Mesodermal cell (in vitro differentiated cells): ENCODE measurements around the gene DYNLRB1.

ENCODE experiments used
- H3K27ac ChIP-seq: 2 replicates; pipeline ENCODE4 v1.7.0; 2013; ENCODE audit warnings: mild to moderate bottlenecking, low read depth, low read length, moderate library complexity; ENCODE audit not compliant: severe bottlenecking
- H3K36me3 ChIP-seq: 2 replicates; pipeline ENCODE4 v1.7.1; 2013; ENCODE audit warnings: mild to moderate bottlenecking, low read length, moderate library complexity; ENCODE audit not compliant: control insufficient read depth, insufficient read depth
- H3K4me1 ChIP-seq: one replicate; pipeline ENCODE4 v1.7.1; 2013; ENCODE audit warnings: mild to moderate bottlenecking, low read length; ENCODE audit not compliant: insufficient read depth, control insufficient read depth, poor library complexity, severe bottlenecking
- H3K4me3 ChIP-seq: 2 replicates; pipeline ENCODE4 v1.7.0; 2013; ENCODE audit warnings: low read length, control low read depth, mild to moderate bottlenecking; ENCODE audit not compliant: insufficient read depth, poor library complexity, severe bottlenecking; ENCODE audit errors: extremely low read depth
- H3K9me3 ChIP-seq: 2 replicates; pipeline ENCODE4 v1.7.1; 2013; ENCODE audit warnings: mild to moderate bottlenecking, low read length, moderate library complexity; ENCODE audit not compliant: control insufficient read depth
- WGBS, 2 experiments: methylation state at CpG; one replicate each; pipeline ENCODE4 v1.1.5; 2013; ENCODE audit warnings: missing lambda C conversion rate in 2 of 2; ENCODE audit not compliant: insufficient coverage in 2 of 2; 5-methylcytosine and 5-hydroxymethylcytosine counted together

The DYNLRB1 gene

DNA sequence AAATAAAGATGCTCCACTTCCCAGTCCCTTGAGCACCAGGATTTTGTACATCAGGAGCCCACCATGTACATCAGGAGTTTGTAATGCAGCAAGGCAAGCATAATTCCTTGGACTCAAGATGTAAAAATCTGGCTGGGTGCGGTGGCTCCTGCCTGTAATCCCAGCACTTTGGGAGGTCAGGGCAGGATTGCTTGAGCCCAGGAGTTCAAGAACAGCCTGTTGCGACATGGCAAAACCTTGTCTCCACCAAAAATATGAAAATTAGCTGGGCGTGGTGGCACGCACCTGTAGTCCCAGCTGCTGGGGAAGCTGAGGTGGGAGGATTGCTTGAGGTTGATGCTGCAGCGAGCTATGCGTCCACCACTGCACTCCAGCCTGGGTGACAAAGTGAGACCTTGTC is 26.2 kb downstream of the DYNLRB1 start:
- Histone ChIP-seq H3K4me3 (no peak overlapping the region), H3K36me3 (peaks cover 35% of the 10 kb centered on the region), H3K9me3 (no peaks in the 10 kb centered on the region), H3K4me1 (no peaks in the 10 kb centered on the region), H3K27ac (no peak overlapping the region)
- 89 to 93% methylated on average over 5 to 6 of the region's 6 CpGs for WGBS, 2 experiments

DNA sequence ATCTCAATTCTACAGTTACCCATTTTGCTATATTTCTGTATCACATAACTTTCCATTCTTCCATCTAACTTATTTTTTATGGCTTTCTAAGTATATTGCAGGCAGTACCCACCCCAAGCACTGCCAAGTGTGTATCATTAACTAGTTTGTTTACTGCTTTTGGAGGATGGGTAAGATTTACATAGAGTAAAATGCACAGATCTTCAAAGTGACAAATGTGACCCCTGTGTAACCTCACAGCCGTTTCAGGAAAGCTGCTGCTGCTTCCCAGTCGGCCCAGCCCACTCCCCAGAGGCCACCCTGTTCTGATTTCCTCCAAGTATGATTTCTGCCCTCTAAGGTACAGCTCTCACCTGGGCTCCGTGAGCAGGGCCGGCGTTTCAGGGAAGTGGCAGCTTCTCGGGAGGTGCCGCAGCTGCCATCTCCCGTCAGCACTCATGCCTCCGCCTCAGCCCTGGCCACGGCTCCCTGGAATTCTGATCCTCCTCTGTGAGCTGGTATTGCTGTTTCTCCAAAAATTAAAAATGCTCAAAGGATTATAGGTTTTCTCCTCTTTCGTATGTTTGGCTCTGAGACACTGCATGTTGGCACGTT is 27.3 kb downstream of the DYNLRB1 start:
- 90 to 93% methylated on average over 10 of the region's 12 CpGs for WGBS, 2 experiments
- no peak overlapping the region for H3K27ac ChIP-seq
- H3K36me3 ChIP-seq: peaks cover 31% of the 10 kb centered on the region
- H3K9me3 ChIP-seq: no peaks in the 10 kb centered on the region
- no peaks in the 10 kb centered on the region for H3K4me1 ChIP-seq
- no peak overlapping the region for H3K4me3 ChIP-seq

DNA sequence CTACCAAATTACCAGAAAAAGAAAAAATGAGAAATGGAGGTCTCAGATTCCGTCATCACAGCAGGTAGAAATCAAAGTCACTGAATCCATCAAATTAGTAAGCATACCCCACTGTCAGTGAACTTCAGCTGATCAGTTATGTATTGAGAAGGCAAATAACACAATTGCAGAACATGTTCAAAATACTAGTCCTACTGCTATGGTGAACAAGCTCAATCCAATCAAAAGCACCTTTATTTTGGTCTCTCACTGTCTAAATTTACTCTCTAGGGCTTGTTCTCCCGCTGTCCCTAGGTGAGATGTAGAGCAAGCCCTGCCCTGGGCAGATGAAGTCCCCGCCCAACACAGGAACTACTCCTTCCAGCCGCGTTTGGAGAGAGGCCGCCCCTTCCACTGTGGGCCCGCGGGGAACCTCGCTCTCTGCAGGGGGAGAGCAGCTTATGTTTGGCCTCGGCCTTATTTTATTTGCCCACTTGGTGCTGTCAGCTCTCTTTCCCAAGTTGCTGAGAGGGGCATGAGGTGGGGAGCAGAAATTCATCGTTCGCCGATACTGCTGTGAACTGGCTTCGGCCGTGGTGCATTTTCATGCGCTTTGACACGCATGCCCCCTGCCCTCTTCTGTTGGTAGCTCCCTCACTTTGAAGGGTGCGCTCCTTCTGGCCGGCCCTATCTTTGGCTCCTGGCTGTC is 28.0 kb downstream of the DYNLRB1 start:
- 49 to 65% methylated on average over 14 to 16 of the region's 19 CpGs for WGBS, 2 experiments
- Histone ChIP-seq H3K27ac (no peak overlapping the region), H3K36me3 (peaks cover 25% of the 10 kb centered on the region), H3K9me3 (no peaks in the 10 kb centered on the region), H3K4me3 (no peak overlapping the region), H3K4me1 (no peaks in the 10 kb centered on the region)

DNA sequence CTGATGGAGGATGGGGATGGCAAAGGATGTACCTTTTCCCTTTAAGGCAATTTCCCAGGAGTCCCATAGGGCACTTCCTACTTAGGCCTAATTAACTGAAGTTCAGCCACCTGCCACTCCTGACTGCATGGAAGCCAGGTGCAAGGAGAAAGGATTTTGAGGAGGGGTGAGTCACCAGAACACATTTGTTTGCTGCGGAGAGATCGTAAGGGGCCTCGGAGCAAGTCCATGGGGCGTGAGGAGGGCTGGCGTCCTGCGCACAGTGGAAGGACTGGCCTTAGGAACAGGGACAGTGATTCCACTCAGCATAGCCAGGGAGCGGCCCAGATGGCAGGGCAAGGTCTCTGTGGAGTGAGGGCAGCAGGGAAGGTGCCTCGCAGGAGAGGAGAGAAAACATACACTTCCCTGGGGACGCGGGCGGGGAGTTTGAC is 30.5 kb downstream of the DYNLRB1 start:
- H3K4me1 ChIP-seq: no peaks in the 10 kb centered on the region
- H3K4me3 ChIP-seq: no peak overlapping the region
- H3K36me3 ChIP-seq: peaks cover 2% of the 10 kb centered on the region
- H3K9me3 ChIP-seq: no peaks in the 10 kb centered on the region
- WGBS, 2 experiments: 90 to 91% methylated on average over 11 of the region's 11 CpGs
- H3K27ac ChIP-seq: no peak overlapping the region

DNA sequence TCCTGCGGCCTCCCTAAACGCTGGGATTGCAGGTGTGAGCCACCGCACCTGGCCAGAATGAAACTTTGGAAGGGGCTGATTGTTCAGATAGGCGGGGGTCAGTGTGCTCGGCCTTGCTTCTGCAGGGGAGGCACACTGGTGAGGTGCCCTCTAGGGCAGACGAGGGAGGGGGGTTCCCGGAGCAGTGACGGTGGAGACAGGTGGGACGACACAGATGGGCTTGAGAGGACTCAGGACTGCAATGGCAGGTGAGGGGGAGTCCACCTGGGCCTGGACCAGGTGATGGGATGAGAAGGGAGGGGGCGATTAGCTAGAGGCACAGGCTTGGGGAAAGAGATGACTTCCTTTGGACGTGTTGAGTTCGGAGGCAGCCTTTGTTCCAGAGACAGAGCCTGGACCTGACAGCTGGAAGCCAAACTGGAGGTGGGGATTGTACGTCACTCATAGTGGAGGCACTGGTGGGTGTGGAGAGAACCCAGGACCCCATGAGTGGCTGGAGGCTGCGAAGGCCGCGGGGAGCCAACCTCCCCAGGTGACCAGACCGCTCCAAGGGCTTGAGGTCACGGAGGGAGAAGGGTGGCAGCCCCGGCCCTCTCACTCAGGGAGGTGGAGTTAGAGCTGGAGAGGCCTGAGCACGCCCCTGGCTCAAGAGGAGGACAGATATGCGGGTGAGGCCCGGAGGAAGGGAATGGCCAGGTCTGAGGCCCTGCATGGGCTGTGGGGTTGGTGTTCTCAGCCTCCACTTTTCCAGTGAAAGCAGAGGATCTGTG is 31.8 kb downstream of the DYNLRB1 start:
- WGBS, 2 experiments: 93 to 94% methylated on average over 17 to 21 of the region's 22 CpGs
- H3K27ac ChIP-seq: no peak overlapping the region

DNA sequence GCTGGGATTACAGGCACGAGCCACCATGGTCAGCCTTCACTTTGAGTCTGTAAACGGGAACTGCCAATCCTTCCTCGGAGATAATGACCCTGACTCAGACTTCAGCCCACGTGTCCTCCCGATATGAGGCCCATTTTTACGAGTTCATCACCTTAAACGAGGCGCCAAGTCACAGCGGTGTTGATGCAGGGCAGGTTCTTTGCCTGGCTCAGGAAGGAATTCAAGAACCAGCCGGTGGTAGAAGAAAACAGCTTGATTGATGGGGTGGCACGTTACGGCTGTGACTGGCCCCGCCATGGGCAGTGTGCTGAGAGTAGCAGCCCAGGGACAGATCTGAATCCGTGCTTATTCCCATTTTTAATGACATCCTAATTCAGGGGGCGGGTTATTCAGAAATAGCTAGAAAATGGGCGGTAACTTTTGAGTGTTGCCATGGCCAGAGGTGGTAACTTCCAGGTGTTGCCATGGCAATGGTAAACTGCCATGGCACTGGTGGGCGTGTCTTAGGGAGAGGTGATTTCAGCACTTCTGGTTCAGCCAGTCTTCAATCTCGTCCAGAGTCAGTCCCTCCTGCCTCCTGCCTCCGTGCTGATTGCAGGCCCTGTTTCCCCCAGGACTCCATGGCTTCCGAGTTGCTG is 33.2 kb downstream of the DYNLRB1 start:
- WGBS, 2 experiments: 73 to 79% methylated on average over 14 to 19 of the region's 20 CpGs
- no peak overlapping the region for H3K27ac ChIP-seq

More for the DNA sequence above, 31.8 kb downstream of the DYNLRB1 start:
- Histone ChIP-seq H3K9me3 (no peaks in the 10 kb centered on the region), H3K4me1 (no peaks in the 10 kb centered on the region), H3K36me3 (no peaks in the 10 kb centered on the region), H3K4me3 (no peak overlapping the region)

DNA sequence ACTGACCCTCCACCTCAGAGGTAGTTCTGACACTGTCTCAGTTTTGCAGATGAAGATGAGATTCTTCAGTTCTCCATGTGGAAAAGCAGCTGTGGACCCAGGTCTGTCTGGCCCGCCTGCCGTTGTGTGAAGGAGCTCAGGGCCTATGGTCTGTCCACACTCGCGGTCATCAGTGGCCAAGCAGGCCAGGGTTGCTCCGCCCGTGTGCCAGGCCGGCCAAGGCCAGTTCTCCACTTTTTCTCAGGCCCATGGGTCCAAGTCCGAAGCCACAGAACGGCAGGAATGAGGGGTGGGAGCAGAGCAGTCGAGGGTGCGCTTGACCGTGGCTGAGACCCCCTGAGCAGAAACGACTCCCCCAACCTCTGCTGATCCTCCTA is 33.7 kb downstream of the DYNLRB1 start:
- Histone ChIP-seq H3K27ac (no peak overlapping the region), H3K4me1 (no peaks in the 10 kb centered on the region), H3K9me3 (no peaks in the 10 kb centered on the region), H3K36me3 (no peaks in the 10 kb centered on the region), H3K4me3 (no peak overlapping the region)
- 89 to 97% methylated on average over 12 to 13 of the region's 13 CpGs for WGBS, 2 experiments

More for the DNA sequence above, 33.2 kb downstream of the DYNLRB1 start:
- Histone ChIP-seq H3K36me3 (no peaks in the 10 kb centered on the region), H3K4me3 (no peak overlapping the region), H3K4me1 (no peaks in the 10 kb centered on the region), H3K9me3 (no peaks in the 10 kb centered on the region)

DNA sequence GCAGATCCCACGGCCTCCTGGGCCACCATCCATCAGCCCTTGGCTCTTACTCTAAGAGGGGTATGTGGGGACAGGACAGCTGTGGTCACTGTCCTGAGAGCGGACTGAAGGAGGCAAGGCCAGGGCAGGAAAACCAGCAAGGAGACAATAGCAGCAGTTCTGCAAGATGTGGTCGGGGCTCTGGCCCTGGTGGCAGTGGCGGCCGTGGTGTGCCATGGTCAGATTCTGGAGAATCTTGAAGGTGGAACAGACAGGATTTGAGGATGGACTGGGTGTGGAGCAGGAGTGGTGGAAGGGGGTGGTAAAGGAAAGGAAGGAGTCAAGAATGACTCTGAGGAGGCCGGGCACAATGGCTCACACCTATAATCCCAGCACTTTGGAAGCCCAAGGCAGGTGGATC is 36.3 kb downstream of the DYNLRB1 start:
- Histone ChIP-seq H3K9me3 (no peaks in the 10 kb centered on the region), H3K27ac (no peak overlapping the region)
- WGBS, 2 experiments: 96 to 100% methylated on average over 5 to 6 of the region's 6 CpGs

DNA sequence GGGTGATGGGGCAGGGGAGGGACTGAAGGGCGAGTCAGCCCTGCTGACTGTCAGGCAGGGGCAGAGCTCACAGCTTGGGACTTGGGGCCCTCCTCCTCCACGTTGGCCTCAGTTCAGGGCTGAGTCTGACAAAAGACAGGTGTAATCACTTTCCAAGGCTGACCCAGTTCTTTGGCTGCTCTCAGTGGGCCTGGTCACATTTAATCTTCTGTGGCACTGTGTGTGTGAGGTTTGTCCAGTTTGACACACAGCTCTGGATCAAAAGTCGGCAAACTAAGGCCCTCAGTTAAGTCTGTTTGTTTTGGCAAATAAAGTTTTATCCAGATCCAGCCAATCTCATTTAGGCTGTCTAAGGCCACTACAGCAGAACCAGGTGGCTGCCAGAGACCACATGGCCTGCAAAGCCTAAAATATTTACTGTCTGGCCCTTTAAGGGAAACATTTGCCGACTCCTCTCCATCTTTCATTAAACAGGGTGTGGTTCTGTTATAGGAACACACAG is 37.2 kb downstream of the DYNLRB1 start:
- no peak overlapping the region for H3K27ac ChIP-seq
- no peaks in the 10 kb centered on the region for H3K4me1 ChIP-seq
- 56 to 79% methylated on average over 2 to 3 of the region's 4 CpGs for WGBS, 2 experiments
- H3K4me3 ChIP-seq: no peak overlapping the region
- no peaks in the 10 kb centered on the region for H3K9me3 ChIP-seq
- no peaks in the 10 kb centered on the region for H3K36me3 ChIP-seq

More for the DNA sequence above, 36.3 kb downstream of the DYNLRB1 start:
- no peaks in the 10 kb centered on the region for H3K36me3 ChIP-seq
- no peak overlapping the region for H3K4me3 ChIP-seq
- H3K4me1 ChIP-seq: no peaks in the 10 kb centered on the region

DNA sequence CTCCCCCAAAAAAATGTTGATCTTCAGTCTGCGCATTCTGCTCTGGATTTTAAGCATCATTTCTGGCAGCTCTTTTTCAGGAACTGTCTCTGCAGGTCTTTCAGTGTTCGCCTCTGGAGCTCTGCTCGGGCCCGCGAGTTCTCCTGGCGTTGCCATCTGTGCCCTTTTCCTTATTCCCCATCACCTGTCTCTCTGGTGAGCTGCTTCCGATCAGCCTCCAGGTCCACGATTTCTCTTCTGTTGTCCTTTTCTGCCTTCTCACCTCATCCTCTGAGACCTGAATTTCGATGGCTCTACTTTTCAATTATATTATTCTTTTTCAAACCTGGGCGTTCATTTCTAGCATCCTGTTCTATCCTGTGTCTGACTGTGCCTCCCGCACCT is 41.7 kb downstream of the DYNLRB1 start:
- 79 to 89% methylated on average over 10 to 11 of the region's 11 CpGs for WGBS, 2 experiments

More for the DNA sequence above, 41.7 kb downstream of the DYNLRB1 start:
- H3K4me1 ChIP-seq: no peaks in the 10 kb centered on the region
- peak overlapping the region; percentile 53 for H3K27ac ChIP-seq
- H3K36me3 ChIP-seq: no peaks in the 10 kb centered on the region
- peak overlapping the region; percentile 54 for H3K4me3 ChIP-seq
- H3K9me3 ChIP-seq: no peaks in the 10 kb centered on the region
